ENCODE results near the gene TRIM67. TPM values are rescaled to one million over a fixed set of nuclear protein-coding genes. Genes with fewer than 3 reads are reported as not detected.

The TRIM67 gene
- total and polyA plus RNA-seq, 8 donors: 0.03 to 0.18 (median 0.15) TPM; not detected in 5

- Histone ChIP-seq H3K27me3 (no peaks in the 10 kb centered on the region), H3K9me3 (no peaks in the 10 kb centered on the region), H3K27ac (no peak overlapping the region), H3K4me1 (peaks cover 40 to 85% (median 82%) of the 10 kb centered on the region in 4 donors), H3K36me3 (peaks cover 0 to 32% (median 29%) of the 10 kb centered on the region in 4 donors), H3K4me3 (no peak overlapping the region)
- TF ChIP-seq POLR2AphosphoS5 (IDR thresholded peaks at IDR 0.05): no peak
- TF ChIP-seq CTCF (IDR thresholded peaks at IDR 0.05): no peak
- no peak for TF ChIP-seq POLR2A (IDR thresholded peaks at IDR 0.05)
- TF ChIP-seq EP300 (IDR thresholded peaks at IDR 0.05): no peak
- 92 to 100% (median 96%) methylated on average over 1 of the region's 1 CpG for WGBS, 5 donors
- no peak for DNase-seq
- intact Hi-C loops (cut with DNase I; ENCODE audit: low total_unique reads): no loop called here
Measured at GRCh38 chr1:231238298-231238697, 76.4 kb downstream of the TRIM67 start.

GRCh38 chr1:231240531-231240882 is 78.6 kb downstream of the TRIM67 start:
- H3K4me3 ChIP-seq: peak overlapping the region; percentile 60 to 88 (median 78)
- H3K27ac ChIP-seq: peak overlapping the region; percentile 77 to 91 (median 88)
- peaks cover 0 to 32% (median 29%) of the 10 kb centered on the region in 4 donors for H3K36me3 ChIP-seq
- 0 to 3% (median 1%) methylated on average over 13 of the region's 13 CpGs for WGBS, 5 donors
- DNase-seq: no peak
- TF ChIP-seq CTCF (IDR thresholded peaks at IDR 0.05) (no peak), POLR2A (IDR thresholded peaks at IDR 0.05) (no peak), POLR2AphosphoS5 (IDR thresholded peaks at IDR 0.05) (no peak), EP300 (IDR thresholded peaks at IDR 0.05) (no peak)
- no peaks in the 10 kb centered on the region for H3K27me3 ChIP-seq
- intact Hi-C loops (cut with DNase I; ENCODE audit: low total_unique reads): no loop called here
- peaks cover 28 to 87% (median 70%) of the 10 kb centered on the region in 4 donors for H3K4me1 ChIP-seq
- no peaks in the 10 kb centered on the region for H3K9me3 ChIP-seq

- H3K4me3 ChIP-seq: peak within 1 kb of the TSS; percentile 60 to 88 (median 78)
- intact Hi-C loops (cut with DNase I; ENCODE audit: low total_unique reads): no loop called here
- H3K27me3 ChIP-seq: no peaks in the 10 kb centered on the region
- no peaks in the 10 kb centered on the region for H3K9me3 ChIP-seq
- peak; percentile 90 to 97 for DNase-seq
- peak within 1 kb of the TSS; percentile 77 to 91 (median 88) for H3K27ac ChIP-seq
- 0 to 1% (median 1%) methylated on average over 38 to 51 of the region's 51 CpGs for WGBS, 5 donors
- peaks cover 22 to 87% (median 66%) of the 10 kb centered on the region in 4 donors for H3K4me1 ChIP-seq
- TF ChIP-seq POLR2AphosphoS5 (IDR thresholded peaks at IDR 0.05) (peak; percentile 86 to 99 (median 94)), EP300 (IDR thresholded peaks at IDR 0.05) (no peak), CTCF (IDR thresholded peaks at IDR 0.05) (peak in 1 of 7 experiments; percentile 8), POLR2A (IDR thresholded peaks at IDR 0.05) (peak in 2 of 4 donors; percentile 37 to 76)
- H3K36me3 ChIP-seq: peaks cover 0 to 30% (median 28%) of the 10 kb centered on the region in 4 donors
Measured at GRCh38 chr1:231240883-231241735, 79.3 kb downstream of the TRIM67 start, which contains the start of gene GNPAT. Gene GNPAT, plus strand, starts transcription at chr1:231241212. Its CDS starts 167 bp downstream, at chr1:231241379.

GRCh38 chr1:231241750-231242149 is 79.9 kb downstream of the TRIM67 start:
- H3K9me3 ChIP-seq: no peaks in the 10 kb centered on the region
- intact Hi-C loops (cut with DNase I; ENCODE audit: low total_unique reads): no loop called here
- 0 to 1% (median 1%) methylated on average over 10 of the region's 10 CpGs for WGBS, 5 donors
- H3K27ac ChIP-seq: peak overlapping the region; percentile 77 to 91 (median 88)
- TF ChIP-seq POLR2AphosphoS5 (IDR thresholded peaks at IDR 0.05) (no peak), POLR2A (IDR thresholded peaks at IDR 0.05) (no peak), EP300 (IDR thresholded peaks at IDR 0.05) (no peak), CTCF (IDR thresholded peaks at IDR 0.05) (no peak)
- DNase-seq: peak in 1 of 2 donors; percentile 51
- H3K27me3 ChIP-seq: no peaks in the 10 kb centered on the region
- peaks cover 0 to 25% (median 23%) of the 10 kb centered on the region in 4 donors for H3K36me3 ChIP-seq
- peaks cover 17 to 82% (median 59%) of the 10 kb centered on the region in 4 donors for H3K4me1 ChIP-seq
- peak overlapping the region; percentile 60 to 88 (median 78) for H3K4me3 ChIP-seq

All from stomach (tissue), 9 donors.